Type B pancreatic cell (in vitro differentiated cells): ENCODE results near the gene MLX. TPM values are rescaled to one million over a fixed set of nuclear protein-coding genes. Genes with fewer than 3 reads are reported as not detected.
"Not testable (repeated sequence)": the region's sequence is repeated elsewhere in the genome, so short reads cannot be mapped to it uniquely, and the experiment has no call there.

Experiments
- DNase-seq: peaks from one replicate; pipeline ENCODE4 v3.0.0; 2021; ENCODE audit warnings: mixed read lengths; ENCODE audit not compliant: unreplicated experiment; ENCODE audit errors: extremely low spot score
- H3K27ac Mint-ChIP-seq: 2 replicates; pipeline ENCODE4 v1.8.0; 2021; ENCODE audit warnings: mild to moderate bottlenecking, mixed read lengths
- H3K27me3 Mint-ChIP-seq: 2 replicates; pipeline ENCODE4 v1.8.0; 2021; ENCODE audit warnings: mixed read lengths
- H3K36me3 Mint-ChIP-seq: 2 replicates; pipeline ENCODE4 v1.8.0; 2021; ENCODE audit warnings: mixed read lengths
- H3K4me1 Mint-ChIP-seq: one replicate; pipeline ENCODE4 v1.8.0; 2021; ENCODE audit warnings: mixed read lengths; ENCODE audit not compliant: unreplicated experiment
- H3K4me3 Mint-ChIP-seq: 2 replicates; pipeline ENCODE4 v1.8.0; 2021; ENCODE audit warnings: mild to moderate bottlenecking, mixed read lengths
- H3K9me3 Mint-ChIP-seq: 2 replicates; pipeline ENCODE4 v1.8.0; 2021; ENCODE audit warnings: mixed read lengths
- CTCF ChIP-seq: fragments of 200-600 bp; sonication (generic); conservative IDR thresholded peaks from 2 replicates; pipeline ENCODE4 v1.5.0; 2021; ENCODE audit warnings: antibody characterized with exemption, mild to moderate bottlenecking
- total RNA-seq: library from RNA; stranded (reverse); gene quantifications from 2 replicates; pipeline ENCODE4 v1.2.1, GENCODE V29; 2021; ENCODE audit warnings: low replicate concordance

Gene MLX
- total RNA-seq, 1 donor from 2014 or later: 32.3 TPM

- H3K27ac Mint-ChIP-seq: no peak overlapping the region
- peaks cover 12% of the 10 kb centered on the region for H3K36me3 Mint-ChIP-seq
- no peak for DNase-seq
- H3K9me3 Mint-ChIP-seq: no peaks in the 10 kb centered on the region
- no peak for TF ChIP-seq CTCF
- H3K4me1 Mint-ChIP-seq: peaks cover 21% of the 10 kb centered on the region
- no peak overlapping the region for H3K4me3 Mint-ChIP-seq
- H3K27me3 Mint-ChIP-seq: no peaks in the 10 kb centered on the region
Observed at GRCh38 chr17:42603318-42603717, 36.4 kb downstream of the MLX start.

- Mint-ChIP-seq H3K27me3 (no peaks in the 10 kb centered on the region), H3K36me3 (peaks cover 8% of the 10 kb centered on the region), H3K9me3 (no peaks in the 10 kb centered on the region), H3K4me3 (peak overlapping the region; percentile 100), H3K4me1 (peaks cover 18% of the 10 kb centered on the region), H3K27ac (peak overlapping the region; percentile 81)
- DNase-seq: no peak
- TF ChIP-seq CTCF: no peak
Observed at GRCh38 chr17:42607769-42608168, 40.9 kb downstream of the MLX start.

- no peak for DNase-seq
- peaks cover 12% of the 10 kb centered on the region for H3K4me1 Mint-ChIP-seq
- peak overlapping the region; percentile 81 for H3K27ac Mint-ChIP-seq
- no peak for TF ChIP-seq CTCF
- peak overlapping the region; percentile 100 for H3K4me3 Mint-ChIP-seq
- no peaks in the 10 kb centered on the region for H3K27me3 Mint-ChIP-seq
- no peaks in the 10 kb centered on the region for H3K9me3 Mint-ChIP-seq
- H3K36me3 Mint-ChIP-seq: peaks cover 4% of the 10 kb centered on the region
Observed at GRCh38 chr17:42608305-42609181, 41.6 kb downstream of the MLX start.

- Mint-ChIP-seq H3K27ac (peak within 1 kb of the TSS; percentile 81), H3K27me3 (no peaks in the 10 kb centered on the region), H3K9me3 (no peaks in the 10 kb centered on the region), H3K4me3 (peak within 1 kb of the TSS; percentile 100), H3K36me3 (peaks cover 6% of the 10 kb centered on the region), H3K4me1 (peaks cover 9% of the 10 kb centered on the region)
- peak; percentile 100 for DNase-seq
- TF ChIP-seq CTCF: peak; percentile 53
Observed at GRCh38 chr17:42609182-42609813, 42.4 kb downstream of the MLX start, which contains the start of the genes RETREG3 and TUBG1. Gene RETREG3 (minus strand): TSS chr17:42609374. CDS start chr17:42609324, 50 bp downstream. Gene TUBG1 (plus strand): TSS chr17:42609683. CDS start chr17:42609738, 55 bp downstream.

GRCh38 chr17:42609814-42610801, 43.2 kb downstream of the MLX start:
- H3K4me1 Mint-ChIP-seq, H3K27me3 Mint-ChIP-seq, H3K9me3 Mint-ChIP-seq: not testable (repeated sequence)
- Mint-ChIP-seq H3K27ac (peak overlapping the region; percentile 81), H3K4me3 (peak overlapping the region; percentile 100), H3K36me3 (peaks cover 12% of the 10 kb centered on the region)
- DNase-seq: peak; percentile 73
